NB4 (cell line): Measurements from ENCODE around the gene POTEB3.
"Not testable (repeated sequence)": the region's sequence is repeated elsewhere in the genome, so short reads cannot be mapped to it uniquely, and the experiment has no call there.

Source experiments
- CTCF ChIP-seq: IDR thresholded peaks from one replicate; pipeline ENCODE4 v1.5.1; 2012; ENCODE audit warnings: low read depth, low read length
- POLR2A ChIP-seq: IDR thresholded peaks from 2 replicates; pipeline ENCODE4 v1.6.1; 2011; ENCODE audit warnings: mild to moderate bottlenecking; ENCODE audit not compliant: insufficient read length; ENCODE audit errors: extremely low read depth

DNA sequence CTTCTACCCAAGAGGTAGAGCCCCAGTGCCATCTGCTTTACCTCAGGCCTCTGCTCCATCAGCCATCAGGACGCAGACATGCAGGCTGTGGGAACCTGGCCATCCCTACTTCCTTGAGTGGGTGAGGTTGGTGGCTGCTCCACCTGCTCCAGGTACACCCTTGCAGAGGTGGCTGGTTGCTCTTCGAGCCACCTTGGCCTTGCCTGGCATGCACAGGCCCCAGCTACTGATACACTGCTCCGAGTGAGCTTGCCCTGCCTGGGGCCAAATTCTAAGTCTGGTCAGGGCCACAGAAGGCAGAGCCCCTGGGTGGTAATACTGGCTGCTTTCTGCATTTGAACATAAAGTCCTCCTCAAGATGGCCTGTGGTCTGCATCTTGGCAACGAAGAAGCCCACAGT, 41.2 kb downstream of the POTEB3 start:
- not testable (repeated sequence) for TF ChIP-seq CTCF, POLR2A
